T47D (cell line): Measurements from ENCODE around the gene KCTD20.

Experiments used
- DNase-seq, 2 experiments: peaks; one replicate each; pipeline versions ENCODE4 v3.0.0 to v3.0.0-alpha.2; 2011 to 2012; ENCODE audit warnings: low read depth in 1 of 2, low spot score in 1 of 2
- JUND ChIP-seq: IDR thresholded peaks from 2 replicates; pipeline ENCODE4 v1.6.1; 2012; ENCODE audit warnings: low read depth
- in situ Hi-C: cut with HindIII; loops from 2 replicates; pipeline ENCODE4 v1.10.0; 2016; ENCODE audit warnings: low sequenced_read_pairs, low pct_unique_long_range_greater_than_20kb

KCTD20 gene

GRCh38 chr6:36508532-36508931 lies 65.7 kb downstream of the KCTD20 start:
- in situ Hi-C loops: no loop called here
- TF ChIP-seq JUND: no peak
- no peak for DNase-seq

GRCh38 chr6:36510365-36510764 lies 67.6 kb downstream of the KCTD20 start:
- DNase-seq: no peak
- TF ChIP-seq JUND: no peak
- in situ Hi-C loops: no loop called here

GRCh38 chr6:36514554-36515456 lies 72.0 kb downstream of the KCTD20 start:
- in situ Hi-C loops: no loop called here
- no peak for DNase-seq
- no peak for TF ChIP-seq JUND

- in situ Hi-C loops: no loop called here
- DNase-seq: no peak
- no peak for TF ChIP-seq JUND
Observed at GRCh38 chr6:36515844-36516243, 73.0 kb downstream of the KCTD20 start.

GRCh38 chr6:36516559-36516958 lies 73.8 kb downstream of the KCTD20 start:
- in situ Hi-C loops: no loop called here

GRCh38 chr6:36516988-36517387 lies 74.2 kb downstream of the KCTD20 start:
- in situ Hi-C loops: no loop called here
- no peak for TF ChIP-seq JUND
- DNase-seq: no peak

More at GRCh38 chr6:36516559-36516958, 73.8 kb downstream of the KCTD20 start:
- TF ChIP-seq JUND: no peak
- no peak for DNase-seq

- no peak for DNase-seq
- in situ Hi-C loops: no loop called here
- no peak for TF ChIP-seq JUND
Observed at GRCh38 chr6:36517408-36517807, 74.6 kb downstream of the KCTD20 start.

GRCh38 chr6:36519352-36519751 lies 76.6 kb downstream of the KCTD20 start:
- in situ Hi-C loops: no loop called here
- no peak for TF ChIP-seq JUND
- no peak for DNase-seq

GRCh38 chr6:36523451-36523850 lies 80.7 kb downstream of the KCTD20 start:
- TF ChIP-seq JUND: no peak
- in situ Hi-C loops: no loop called here
- no peak for DNase-seq

GRCh38 chr6:36523936-36524499 lies 81.2 kb downstream of the KCTD20 start:
- TF ChIP-seq JUND: no peak
- in situ Hi-C loops: no loop called here
- DNase-seq: no peak

GRCh38 chr6:36524871-36525270 lies 82.1 kb downstream of the KCTD20 start:
- in situ Hi-C loops: no loop called here
- no peak for TF ChIP-seq JUND

GRCh38 chr6:36525346-36525745 lies 82.5 kb downstream of the KCTD20 start:
- TF ChIP-seq JUND: no peak
- DNase-seq: no peak
- in situ Hi-C loops: no loop called here

More at GRCh38 chr6:36524871-36525270, 82.1 kb downstream of the KCTD20 start:
- DNase-seq: no peak

GRCh38 chr6:36526066-36526465 lies 83.3 kb downstream of the KCTD20 start:
- no peak for DNase-seq
- TF ChIP-seq JUND: no peak
- in situ Hi-C loops: no loop called here
